GM12878 (cell line): ENCODE data around the gene SLC39A5. TPM values are rescaled to one million over a fixed set of nuclear protein-coding genes. Genes with fewer than 3 reads are reported as not detected.

Source experiments
- ATF7 ChIP-seq: fragments of 450-650 bp; IDR thresholded peaks from 2 replicates; pipeline ENCODE4 v1.6.1; 2016; ENCODE audit warnings: low read depth, mild to moderate bottlenecking
- BCL11A ChIP-seq: IDR thresholded peaks from 2 replicates; pipeline ENCODE4 v1.6.1; 2011; ENCODE audit warnings: low read depth, low read length
- ELK1 ChIP-seq: IDR thresholded peaks from 2 replicates; pipeline ENCODE4 v1.6.1; 2012; ENCODE audit warnings: low read depth, low read length, improper control_type of control experiment
- FOXK2 ChIP-seq: fragments of 450-650 bp; IDR thresholded peaks from 2 replicates; pipeline ENCODE4 v1.6.1; 2017; ENCODE audit warnings: mild to moderate bottlenecking, moderate library complexity
- GATAD2B ChIP-seq: fragments of 450-650 bp; conservative IDR thresholded peaks from 2 replicates; pipeline ENCODE4 v1.6.1; 2017; ENCODE audit warnings: low read depth, mild to moderate bottlenecking, moderate library complexity
- KAT2A ChIP-seq: conservative IDR thresholded peaks from 2 replicates; pipeline ENCODE4 v1.6.1; 2011; ENCODE audit warnings: low read depth, low read length; ENCODE audit not compliant: control insufficient read depth
- MAX ChIP-seq: IDR thresholded peaks from 2 replicates; pipeline ENCODE4 v1.6.1; 2012; ENCODE audit warnings: low read depth, low read length, improper control_type of control experiment
- MTA2 ChIP-seq: fragments of 450-650 bp; IDR thresholded peaks from 2 replicates; pipeline ENCODE4 v1.6.1; 2016; ENCODE audit warnings: low read depth, mild to moderate bottlenecking, moderate library complexity
- POU2F2 ChIP-seq: IDR thresholded peaks from 3 replicates; pipeline ENCODE4 v1.6.1; 2011; ENCODE audit warnings: low read depth, mild to moderate bottlenecking, low read length, borderline replicate concordance
- SIN3A ChIP-seq: IDR thresholded peaks from 2 replicates; pipeline ENCODE4 v1.6.1; 2012; ENCODE audit warnings: low read depth, low read length, improper control_type of control experiment
- SUZ12 ChIP-seq: fragments of 200-600 bp; sonication (generic); IDR thresholded peaks from one replicate; pipeline ENCODE4 v1.6.1; 2018; ENCODE audit warnings: antibody characterized with exemption, mild to moderate bottlenecking; ENCODE audit not compliant: unreplicated experiment
- TARDBP ChIP-seq: IDR thresholded peaks from 2 replicates; pipeline ENCODE4 v1.6.1; 2016; ENCODE audit warnings: borderline replicate concordance
- TCF12 ChIP-seq: IDR thresholded peaks from 2 replicates; pipeline ENCODE4 v1.6.1; 2011; ENCODE audit warnings: low read depth, mild to moderate bottlenecking, low read length
- YBX1 ChIP-seq: fragments of 450-650 bp; IDR thresholded peaks from 2 replicates; pipeline ENCODE4 v1.6.1; 2016; ENCODE audit warnings: antibody characterized with exemption
- ZBED1 ChIP-seq: IDR thresholded peaks from 2 replicates; pipeline ENCODE4 v1.6.1; 2016; ENCODE audit warnings: borderline replicate concordance
- ZNF24 ChIP-seq: fragments of 450-650 bp; IDR thresholded peaks from 2 replicates; pipeline ENCODE4 v1.6.1; 2017; ENCODE audit warnings: antibody characterized with exemption, mild to moderate bottlenecking
- ZZZ3 ChIP-seq: IDR thresholded peaks from 2 replicates; pipeline ENCODE4 v1.6.1; 2011; ENCODE audit warnings: low read depth; ENCODE audit not compliant: control insufficient read depth, insufficient read length
- polyA plus RNA-seq, 11 experiments: library from polyadenylated mRNA; depleted of rRNA in 4 of 11; unstranded in 6 of 11; stranded (reverse) in 5 of 11; fragments of >200 nt; fragmentation: Nextera tagmentation in 4 of 11; fragmentation: Illumina TruSeq in 1 of 11; extraction: Ambion mirVana in 4 of 11; extraction: Trizol in 1 of 11; gene quantifications; 1 replicate in 1 of 11; 2 replicates in 10 of 11; pipeline versions ENCODE4 v1.2.1 to v1.2.3, GENCODE V29; 2011 to 2016; ENCODE audit warnings: inconsistent platforms in 2 of 11, missing spikeins in 2 of 11, low read depth in 1 of 11
- total RNA-seq, 4 experiments: library from RNA; depleted of rRNA in 3 of 4; stranded (reverse); fragments of >200 nt in 3 of 4; fragmentation: Illumina TruSeq in 1 of 4; extraction: Trizol in 1 of 4; gene quantifications; 2 replicates each; pipeline versions ENCODE4 v1.2.1 to v1.2.3, GENCODE V29; 2013 to 2021
- TF ChIP-seq, protein P1 (sequence below): fragments of 450-650 bp; IDR thresholded peaks from 2 replicates; pipeline ENCODE4 v1.6.1; 2017; ENCODE audit warnings: mild to moderate bottlenecking, low read depth, inconsistent platforms; ENCODE audit not compliant: poor library complexity, severe bottlenecking
- TF ChIP-seq, protein P2 (sequence below): IDR thresholded peaks from 2 replicates; pipeline ENCODE4 v1.6.1; 2012; ENCODE audit warnings: low read depth, low read length, improper control_type of control experiment
- TF ChIP-seq, protein P3 (sequence below): IDR thresholded peaks from 2 replicates; pipeline ENCODE4 v1.6.1; 2011; ENCODE audit warnings: mild to moderate bottlenecking, low read depth, low read length, moderate library complexity; ENCODE audit not compliant: insufficient replicate concordance

SLC39A5 gene
- total and polyA plus RNA-seq, 10 of the 15 experiments (the other 5 are each of a cell fraction or from before 2014, with no cell fraction given): 0.15 to 0.56 (median 0.15) TPM; not detected in 7

- TF ChIP-seq ZNF24: peak; percentile 94
- TF ChIP-seq MTA2: peak; percentile 50; the same call in 1 of the 2 replicates
- peak; percentile 70 for TF ChIP-seq ELK1
- peak; percentile 35; the same call in 1 of the 2 replicates for TF ChIP-seq GATAD2B
- TF ChIP-seq ZZZ3: no peak
- TF ChIP-seq MAX: no peak
- TF ChIP-seq, protein P1, sequence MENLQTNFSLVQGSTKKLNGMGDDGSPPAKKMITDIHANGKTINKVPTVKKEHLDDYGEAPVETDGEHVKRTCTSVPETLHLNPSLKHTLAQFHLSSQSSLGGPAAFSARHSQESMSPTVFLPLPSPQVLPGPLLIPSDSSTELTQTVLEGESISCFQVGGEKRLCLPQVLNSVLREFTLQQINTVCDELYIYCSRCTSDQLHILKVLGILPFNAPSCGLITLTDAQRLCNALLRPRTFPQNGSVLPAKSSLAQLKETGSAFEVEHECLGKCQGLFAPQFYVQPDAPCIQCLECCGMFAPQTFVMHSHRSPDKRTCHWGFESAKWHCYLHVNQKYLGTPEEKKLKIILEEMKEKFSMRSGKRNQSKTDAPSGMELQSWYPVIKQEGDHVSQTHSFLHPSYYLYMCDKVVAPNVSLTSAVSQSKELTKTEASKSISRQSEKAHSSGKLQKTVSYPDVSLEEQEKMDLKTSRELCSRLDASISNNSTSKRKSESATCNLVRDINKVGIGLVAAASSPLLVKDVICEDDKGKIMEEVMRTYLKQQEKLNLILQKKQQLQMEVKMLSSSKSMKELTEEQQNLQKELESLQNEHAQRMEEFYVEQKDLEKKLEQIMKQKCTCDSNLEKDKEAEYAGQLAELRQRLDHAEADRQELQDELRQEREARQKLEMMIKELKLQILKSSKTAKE: no peak
- TF ChIP-seq ATF7: no peak
- TF ChIP-seq SIN3A: no peak; the same call in 1 of the 2 replicates
- peak; percentile 49; the same call in 1 of the 3 replicates for TF ChIP-seq POU2F2
- TF ChIP-seq SUZ12: no peak
- no peak for TF ChIP-seq YBX1
- TF ChIP-seq TCF12: 0 out of 2 replicates have a peak, but pooled peaks have one; percentile 15
- no peak for TF ChIP-seq ZBED1
- TF ChIP-seq, protein P2, sequence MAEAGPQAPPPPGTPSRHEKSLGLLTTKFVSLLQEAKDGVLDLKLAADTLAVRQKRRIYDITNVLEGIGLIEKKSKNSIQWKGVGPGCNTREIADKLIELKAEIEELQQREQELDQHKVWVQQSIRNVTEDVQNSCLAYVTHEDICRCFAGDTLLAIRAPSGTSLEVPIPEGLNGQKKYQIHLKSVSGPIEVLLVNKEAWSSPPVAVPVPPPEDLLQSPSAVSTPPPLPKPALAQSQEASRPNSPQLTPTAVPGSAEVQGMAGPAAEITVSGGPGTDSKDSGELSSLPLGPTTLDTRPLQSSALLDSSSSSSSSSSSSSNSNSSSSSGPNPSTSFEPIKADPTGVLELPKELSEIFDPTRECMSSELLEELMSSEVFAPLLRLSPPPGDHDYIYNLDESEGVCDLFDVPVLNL: no peak
- TF ChIP-seq FOXK2: no peak
- peak; percentile 91 for TF ChIP-seq TARDBP
- TF ChIP-seq BCL11A: 0 out of 2 replicates have a peak, but pooled peaks have one; percentile 9
- TF ChIP-seq, protein P3, sequence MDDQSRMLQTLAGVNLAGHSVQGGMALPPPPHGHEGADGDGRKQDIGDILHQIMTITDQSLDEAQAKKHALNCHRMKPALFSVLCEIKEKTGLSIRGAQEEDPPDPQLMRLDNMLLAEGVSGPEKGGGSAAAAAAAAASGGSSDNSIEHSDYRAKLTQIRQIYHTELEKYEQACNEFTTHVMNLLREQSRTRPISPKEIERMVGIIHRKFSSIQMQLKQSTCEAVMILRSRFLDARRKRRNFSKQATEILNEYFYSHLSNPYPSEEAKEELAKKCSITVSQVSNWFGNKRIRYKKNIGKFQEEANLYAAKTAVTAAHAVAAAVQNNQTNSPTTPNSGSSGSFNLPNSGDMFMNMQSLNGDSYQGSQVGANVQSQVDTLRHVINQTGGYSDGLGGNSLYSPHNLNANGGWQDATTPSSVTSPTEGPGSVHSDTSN: no peak
- no peak for TF ChIP-seq KAT2A
Observed at GRCh38 chr12:56189918-56190694, 39.7 kb upstream of the SLC39A5 start (continued).
